Measurements from ENCODE around the gene LLGL2.

LLGL2 gene

GRCh38 chr17:75553295-75554110 lies 28.0 kb downstream of the LLGL2 start:
- no peak for DNase-seq

GRCh38 chr17:75555679-75556153 lies 30.2 kb downstream of the LLGL2 start:
- no peak for DNase-seq

GRCh38 chr17:75557075-75557851 lies 31.8 kb downstream of the LLGL2 start:
- no peak for DNase-seq

- no peak for DNase-seq
These were observed 32.6 kb downstream of the LLGL2 start for GRCh38 chr17:75557852-75558665.

GRCh38 chr17:75558666-75559530 lies 33.4 kb downstream of the LLGL2 start:
- no peak for DNase-seq

GRCh38 chr17:75559958-75560533 lies 34.5 kb downstream of the LLGL2 start:
- DNase-seq = no peak

- DNase-seq = no peak
These were observed 36.6 kb downstream of the LLGL2 start for GRCh38 chr17:75561927-75562603.

GRCh38 chr17:75563063-75563758 lies 37.7 kb downstream of the LLGL2 start:
- no peak for DNase-seq

- DNase-seq = no peak
These were observed 38.7 kb downstream of the LLGL2 start for GRCh38 chr17:75564195-75564594.

- no peak for DNase-seq
These were observed 39.6 kb downstream of the LLGL2 start for GRCh38 chr17:75565066-75565465.

GRCh38 chr17:75565618-75566017 lies 40.1 kb downstream of the LLGL2 start:
- no peak for DNase-seq

GRCh38 chr17:75566416-75566815 lies 40.9 kb downstream of the LLGL2 start:
- no peak for DNase-seq

- no peak for DNase-seq
These were observed 41.3 kb downstream of the LLGL2 start for GRCh38 chr17:75566834-75567233.

GRCh38 chr17:75568412-75569255 lies 43.1 kb downstream of the LLGL2 start:
- DNase-seq = no peak

- no peak for DNase-seq
These were observed 44.7 kb downstream of the LLGL2 start for GRCh38 chr17:75570034-75570676.

- DNase-seq = no peak
These were observed 45.3 kb downstream of the LLGL2 start for GRCh38 chr17:75570772-75571171.

- no peak for DNase-seq
These were observed 45.8 kb downstream of the LLGL2 start for GRCh38 chr17:75571197-75571884.

- no peak for DNase-seq
These were observed 46.4 kb downstream of the LLGL2 start for GRCh38 chr17:75571885-75572215.
